H1 (cell line): ENCODE results near the gene RPL3. TPM values are rescaled to one million over a fixed set of nuclear protein-coding genes. Genes with fewer than 3 reads are reported as not detected.
"Not testable (repeated sequence)": the region's sequence is repeated elsewhere in the genome, so short reads cannot be mapped to it uniquely, and the experiment has no call there.

ENCODE experiments used
- CTCF ChIA-PET: fragments of 300-600 bp; sonication (Branson Sonifier 250); formaldehyde crosslinking; loops from one replicate; lab custom pipeline; 2021; ENCODE audit not compliant: partially characterized antibody; lab: Charles Lee
- POLR2A ChIA-PET: fragments of 300-600 bp; sonication (Branson Sonifier 250); formaldehyde crosslinking; loops from one replicate; lab custom pipeline; 2021; ENCODE audit warnings: inconsistent platforms; ENCODE audit not compliant: partially characterized antibody; lab: Charles Lee
- DNase-seq, 2 experiments: peaks; one replicate each; pipeline versions ENCODE4 v3.0.0 to v3.0.0-alpha.2; 2010 to 2022; ENCODE audit warnings: low spot score in 2 of 2, low read depth in 1 of 2, mixed read lengths in 1 of 2
- FAIRE-seq: peaks from 2 replicates; lab custom pipeline; 2011; peaks lifted over from hg19 to GRCh38; lab: Jason Lieb, UNC
- H2AFZ ChIP-seq: 2 replicates; pipeline ENCODE4 v1.8.1; 2012; ENCODE audit warnings: low read length, inconsistent platforms
- H2AK5ac ChIP-seq: 2 replicates; pipeline ENCODE4 v1.6.1; 2013; ENCODE audit warnings: low read depth, low read length
- H2BK120ac ChIP-seq: replicated peaks from 2 replicates; pipeline ENCODE3; 2013; ENCODE audit warnings: low read depth, low read length, inconsistent platforms
- H2BK12ac ChIP-seq: 2 replicates; pipeline ENCODE4 v1.6.1; 2013; ENCODE audit warnings: low read depth, low read length
- H2BK15ac ChIP-seq: 2 replicates; pipeline ENCODE4 v1.6.1; 2013; ENCODE audit warnings: low read length
- H2BK20ac ChIP-seq: 2 replicates; pipeline ENCODE4 v1.6.1; 2013; ENCODE audit warnings: low read length
- H2BK5ac ChIP-seq: 2 replicates; pipeline ENCODE4 v1.6.1; 2013; ENCODE audit warnings: low read depth, low read length
- H3K14ac ChIP-seq: 2 replicates; pipeline ENCODE4 v1.6.1; 2013; ENCODE audit warnings: inconsistent platforms; ENCODE audit not compliant: insufficient read length
- H3K18ac ChIP-seq: 2 replicates; pipeline ENCODE4 v1.6.1; 2013; ENCODE audit warnings: low read length; ENCODE audit errors: extremely low read depth
- H3K23ac ChIP-seq: 2 replicates; pipeline ENCODE4 v1.6.1; 2013; ENCODE audit warnings: inconsistent platforms; ENCODE audit not compliant: insufficient read length
- H3K23me2 ChIP-seq: 2 replicates; pipeline ENCODE4 v1.6.1; 2013; ENCODE audit warnings: low read depth, low read length
- H3K27ac ChIP-seq: 2 replicates; pipeline ENCODE4 v1.6.1; 2011; ENCODE audit warnings: low read depth, low read length, inconsistent platforms
- H3K27me3 ChIP-seq, 4 experiments: replicated peaks in 1 of 4; 1 replicate in 1 of 4; 2 replicates in 3 of 4; pipeline versions ENCODE4 v1.6.1 to v1.8.1; 2011 to 2013; ENCODE audit warnings: low read length in 3 of 4, mild to moderate bottlenecking in 3 of 4, inconsistent platforms in 2 of 4, mixed read lengths in 2 of 4, moderate library complexity in 1 of 4; ENCODE audit not compliant: control insufficient read depth in 3 of 4, insufficient read depth in 3 of 4; ENCODE audit errors: extremely low read depth in 1 of 4
- H3K36me3 ChIP-seq, 4 experiments: 2 replicates each; pipeline versions ENCODE4 v1.6.1 to v1.8.1; 2011 to 2013; ENCODE audit warnings: mild to moderate bottlenecking in 4 of 4, low read length in 3 of 4, moderate library complexity in 2 of 4, control low read depth in 1 of 4, inconsistent platforms in 1 of 4; ENCODE audit not compliant: insufficient read depth in 4 of 4, control insufficient read depth in 2 of 4
- H3K4ac ChIP-seq: replicated peaks from 2 replicates; pipeline ENCODE3; 2013; ENCODE audit warnings: low read length, low read depth, mixed read lengths, inconsistent platforms; ENCODE audit not compliant: insufficient read length
- H3K4me1 ChIP-seq, 4 experiments: replicated peaks in 1 of 4; 1 replicate in 1 of 4; 2 replicates in 3 of 4; pipeline versions ENCODE4 v1.6.1 to v1.8.1; 2011 to 2013; ENCODE audit warnings: low read length in 3 of 4, inconsistent platforms in 2 of 4, mixed read lengths in 1 of 4; ENCODE audit not compliant: insufficient read depth in 4 of 4, control insufficient read depth in 3 of 4
- H3K4me2 ChIP-seq, 2 experiments: 2 replicates each; pipeline versions ENCODE4 v1.6.1 to v1.8.1; 2011 to 2013; ENCODE audit warnings: low read depth in 2 of 2, low read length in 2 of 2, control low read depth in 1 of 2, inconsistent platforms in 1 of 2, mild to moderate bottlenecking in 1 of 2; ENCODE audit not compliant: insufficient read depth in 1 of 2
- H3K4me3 ChIP-seq, 4 experiments: fragments of 200-600, 300-600 bp in 1 of 4; sonication (generic), shearing (Covaris generic), sonication (Bioruptor Twin) in 1 of 4; 2 replicates each; pipeline versions ENCODE4 v1.5.1 to v1.8.1; 2011 to 2016; ENCODE audit warnings: low read length in 4 of 4, low read depth in 3 of 4, control low read depth in 2 of 4, inconsistent platforms in 2 of 4, mild to moderate bottlenecking in 2 of 4, mixed read lengths in 1 of 4, moderate library complexity in 1 of 4; ENCODE audit not compliant: insufficient read depth in 2 of 4; ENCODE audit errors: extremely low read depth in 1 of 4
- H3K56ac ChIP-seq: replicated peaks from 2 replicates; pipeline ENCODE3; 2013; ENCODE audit warnings: low read depth, mild to moderate bottlenecking, mixed read lengths, low read length, inconsistent platforms; ENCODE audit not compliant: insufficient read length
- H3K79me1 ChIP-seq: 2 replicates; pipeline ENCODE4 v1.6.1; 2013; ENCODE audit warnings: low read depth, low read length, control low read depth
- H3K79me2 ChIP-seq, 2 experiments: 2 replicates each; pipeline versions ENCODE4 v1.6.1 to v1.8.1; 2012 to 2013; ENCODE audit warnings: low read length in 2 of 2, mild to moderate bottlenecking in 2 of 2, inconsistent platforms in 1 of 2; ENCODE audit not compliant: insufficient read depth in 2 of 2, control insufficient read depth in 1 of 2
- H3K9ac ChIP-seq, 4 experiments: replicated peaks in 1 of 4; 1 replicate in 1 of 4; 2 replicates in 3 of 4; pipeline versions ENCODE4 v1.6.1 to v1.8.1; 2011 to 2013; ENCODE audit warnings: low read depth in 3 of 4, low read length in 3 of 4, control low read depth in 2 of 4, mild to moderate bottlenecking in 2 of 4, moderate library complexity in 2 of 4, inconsistent platforms in 1 of 4; ENCODE audit errors: extremely low read depth in 1 of 4
- H3K9me3 ChIP-seq, 2 experiments: 2 replicates each; pipeline versions ENCODE4 v1.6.1 to v1.8.1; 2012 to 2013; ENCODE audit warnings: mild to moderate bottlenecking in 2 of 2, moderate library complexity in 2 of 2, control low read depth in 1 of 2, inconsistent platforms in 1 of 2, low read depth in 1 of 2, low read length in 1 of 2, mixed read lengths in 1 of 2; ENCODE audit not compliant: insufficient read depth in 2 of 2
- H4K20me1 ChIP-seq, 2 experiments: replicated peaks in 1 of 2; 2 replicates each; pipeline versions ENCODE3 to v1.8.1; 2011 to 2013; ENCODE audit warnings: inconsistent platforms in 2 of 2, low read length in 2 of 2, mild to moderate bottlenecking in 1 of 2; ENCODE audit not compliant: insufficient read depth in 2 of 2, control insufficient read depth in 1 of 2
- H4K5ac ChIP-seq: 2 replicates; pipeline ENCODE4 v1.6.1; 2013; ENCODE audit warnings: low read length, low read depth, mixed read lengths, inconsistent platforms; ENCODE audit not compliant: insufficient read length
- H4K8ac ChIP-seq: 2 replicates; pipeline ENCODE4 v1.8.0; 2013; ENCODE audit warnings: mild to moderate bottlenecking, moderate library complexity, low read length, inconsistent platforms; ENCODE audit not compliant: insufficient read depth; ENCODE audit errors: extremely low read depth
- H4K91ac ChIP-seq: replicated peaks from 2 replicates; pipeline ENCODE3; 2013; ENCODE audit warnings: low read length, mixed read lengths, inconsistent platforms; ENCODE audit not compliant: insufficient read length
- WGBS, 2 experiments: shearing (Covaris generic) in 1 of 2; methylation state at CpG; one replicate each; pipeline versions ENCODE4 v1.1.6 to v1.1.7; 2013 to 2015; ENCODE audit warnings: low lambda C conversion rate in 2 of 2, mixed read lengths in 2 of 2, inconsistent platforms in 1 of 2, low coverage in 1 of 2, missing lambda C conversion rate in 1 of 2; ENCODE audit not compliant: insufficient replicate concordance in 2 of 2, insufficient coverage in 1 of 2, insufficient read length in 1 of 2; ENCODE audit errors: extremely low coverage in 1 of 2, missing lambda C conversion rate in 1 of 2; 5-methylcytosine and 5-hydroxymethylcytosine counted together
- polyA plus RNA-seq, 7 experiments: library from polyadenylated mRNA; depleted of rRNA in 3 of 7; stranded (reverse) in 5 of 7; unstranded in 2 of 7; fragments of >200 nt in 5 of 7; fragments of 200-250 nt in 2 of 7; gene quantifications; 1 replicate in 5 of 7; 2 replicates in 1 of 7; 4 replicates in 1 of 7; pipeline versions ENCODE4 v1.2.1 to v1.2.3, GENCODE V29; 2011 to 2013; ENCODE audit warnings: missing spikeins in 2 of 7, mixed read lengths in 2 of 7
- total RNA-seq: library from RNA; stranded (reverse); fragmentation: NEBNext Ultra II Directional; extraction: Animal tissue kit (Norgen Biotek cat#: 25700); gene quantifications from 2 replicates; pipeline ENCODE4 v1.2.1, GENCODE V29; 2021

The RPL3 gene
- total and polyA plus RNA-seq, 2 of the 8 experiments (the other 6 are each of a cell fraction or from before 2014, with no cell fraction given): 2,865 to 5,466 TPM

- H4K91ac ChIP-seq, H2BK5ac ChIP-seq, H4K20me1 ChIP-seq, H3K4me2 ChIP-seq, H3K79me2 ChIP-seq, H2AK5ac ChIP-seq, H3K4me3 ChIP-seq, H3K9ac ChIP-seq, FAIRE-seq, H3K36me3 ChIP-seq, H3K27ac ChIP-seq, H2BK120ac ChIP-seq, H2AFZ ChIP-seq, H3K23ac ChIP-seq, H3K23me2 ChIP-seq, H3K18ac ChIP-seq, H2BK15ac ChIP-seq, H3K9me3 ChIP-seq, H3K27me3 ChIP-seq, H4K8ac ChIP-seq, H2BK20ac ChIP-seq, DNase-seq, H4K5ac ChIP-seq, H3K56ac ChIP-seq, H3K14ac ChIP-seq, H3K79me1 ChIP-seq, H2BK12ac ChIP-seq, H3K4ac ChIP-seq: not testable (repeated sequence)
- CTCF ChIA-PET: interaction anchor here (1.1 to 1.2 kb wide), 2 partner anchors 11 to 25 kb away, joined by 3 read pairs; no protein-coding TSS in a partner anchor
- POLR2A ChIA-PET: interaction anchor here (22.5 kb wide), 1 partner anchor 41 kb away, joined by 413 read pairs; the partner anchor contains the start of gene RPL3
- WGBS, 2 experiments: 96% methylated on average over 12 of the region's 14 CpGs; no CpG with 5 or more reads in 1 of the 2 experiments
- peaks cover 4 to 27% (median 20%) of the 10 kb centered on the region in 4 experiments for H3K4me1 ChIP-seq
These were observed 36.4 kb upstream of the RPL3 start for GRCh38 chr22:39355805-39356204.
